Activated CD8-positive, alpha-beta T cell treated with anti-CD3 and anti-CD28 coated beads for 36 hours (primary cell): ENCODE results near the gene AMDHD2. TPM values are rescaled to one million over a fixed set of nuclear protein-coding genes. Genes with fewer than 3 reads are reported as not detected.

Experiments
- ATAC-seq: fragments of 200-7000 bp; cut with Tn5 transposase; one replicate; pipeline ENCODE4 v1.10.0; 2021; ENCODE audit warnings: mild to moderate bottlenecking, moderate library complexity
- CTCF ChIA-PET: fragments of 350-600 bp; sonication (Branson Sonifier 250); formaldehyde crosslinking; loops from one replicate; lab custom pipeline; 2021; ENCODE audit warnings: antibody characterized with exemption; lab: Charles Lee
- POLR2A ChIA-PET: fragments of 350-600 bp; sonication (Branson Sonifier 250); formaldehyde crosslinking; loops from one replicate; lab custom pipeline; 2021; ENCODE audit warnings: antibody characterized with exemption; lab: Charles Lee
- DNase-seq: peaks from one replicate; pipeline ENCODE4 v3.0.0-alpha.2; 2020
- H3K27ac Mint-ChIP-seq: one replicate; pipeline ENCODE4 v1.8.0; 2021; ENCODE audit warnings: mild to moderate bottlenecking, mixed read lengths
- H3K27me3 Mint-ChIP-seq: one replicate; pipeline ENCODE4 v1.8.0; 2021; ENCODE audit warnings: mixed read lengths
- H3K36me3 Mint-ChIP-seq: one replicate; pipeline ENCODE4 v1.8.0; 2021; ENCODE audit warnings: low read depth, mixed read lengths
- H3K4me1 Mint-ChIP-seq: one replicate; pipeline ENCODE4 v1.8.0; 2021; ENCODE audit warnings: low read depth, mixed read lengths
- H3K4me3 Mint-ChIP-seq: one replicate; pipeline ENCODE4 v1.8.0; 2021; ENCODE audit warnings: mild to moderate bottlenecking, moderate library complexity, mixed read lengths
- H3K9me3 Mint-ChIP-seq: one replicate; pipeline ENCODE4 v1.8.0; 2021; ENCODE audit warnings: mixed read lengths
- intact Hi-C: fragments of 100-400 bp; cut with micrococcal nuclease; formaldehyde crosslinking; loops from one replicate; pipeline ENCODE4 v1.10.0; 2022
- total RNA-seq, 2 experiments: library from RNA; stranded (reverse); gene quantifications; one replicate each; pipeline ENCODE4 v1.2.3, GENCODE V29; 2021
- TF ChIP-seq, protein P1 (sequence below): fragments of 200-600 bp; IDR thresholded peaks from one replicate; pipeline ENCODE4 v1.8.0; 2022; ENCODE audit warnings: antibody characterized with exemption, mild to moderate bottlenecking

AMDHD2 gene
- total RNA-seq, 2 experiments from 2014 or later = 28.2 to 29.0 TPM

GRCh38 chr16:2507665-2508064 is 12.5 kb upstream of the AMDHD2 start:
- peaks cover 3% of the 10 kb centered on the region for H3K4me1 Mint-ChIP-seq
- H3K27ac Mint-ChIP-seq = no peak overlapping the region
- H3K27me3 Mint-ChIP-seq = no peaks in the 10 kb centered on the region
- H3K9me3 Mint-ChIP-seq = no peaks in the 10 kb centered on the region
- POLR2A ChIA-PET = no interaction called here
- DNase-seq (no peak), ATAC-seq (no peak)
- H3K4me3 Mint-ChIP-seq = no peak overlapping the region
- no peaks in the 10 kb centered on the region for H3K36me3 Mint-ChIP-seq
- intact Hi-C loops = loop anchor here (10.0 kb wide), 1 partner anchor 73 kb away; no protein-coding TSS in a partner anchor
- TF ChIP-seq, protein P1, sequence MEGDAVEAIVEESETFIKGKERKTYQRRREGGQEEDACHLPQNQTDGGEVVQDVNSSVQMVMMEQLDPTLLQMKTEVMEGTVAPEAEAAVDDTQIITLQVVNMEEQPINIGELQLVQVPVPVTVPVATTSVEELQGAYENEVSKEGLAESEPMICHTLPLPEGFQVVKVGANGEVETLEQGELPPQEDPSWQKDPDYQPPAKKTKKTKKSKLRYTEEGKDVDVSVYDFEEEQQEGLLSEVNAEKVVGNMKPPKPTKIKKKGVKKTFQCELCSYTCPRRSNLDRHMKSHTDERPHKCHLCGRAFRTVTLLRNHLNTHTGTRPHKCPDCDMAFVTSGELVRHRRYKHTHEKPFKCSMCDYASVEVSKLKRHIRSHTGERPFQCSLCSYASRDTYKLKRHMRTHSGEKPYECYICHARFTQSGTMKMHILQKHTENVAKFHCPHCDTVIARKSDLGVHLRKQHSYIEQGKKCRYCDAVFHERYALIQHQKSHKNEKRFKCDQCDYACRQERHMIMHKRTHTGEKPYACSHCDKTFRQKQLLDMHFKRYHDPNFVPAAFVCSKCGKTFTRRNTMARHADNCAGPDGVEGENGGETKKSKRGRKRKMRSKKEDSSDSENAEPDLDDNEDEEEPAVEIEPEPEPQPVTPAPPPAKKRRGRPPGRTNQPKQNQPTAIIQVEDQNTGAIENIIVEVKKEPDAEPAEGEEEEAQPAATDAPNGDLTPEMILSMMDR = no peak
- CTCF ChIA-PET = no interaction called here

- intact Hi-C loops = loop anchor here (10.0 kb wide), 1 partner anchor 74 kb away; no protein-coding TSS in a partner anchor
- DNase-seq (no peak), ATAC-seq (no peak)
- Mint-ChIP-seq H3K9me3 (no peaks in the 10 kb centered on the region), H3K27ac (no peak overlapping the region), H3K4me3 (no peak overlapping the region), H3K36me3 (peaks cover 1% of the 10 kb centered on the region), H3K4me1 (peaks cover 10% of the 10 kb centered on the region), H3K27me3 (no peaks in the 10 kb centered on the region)
- POLR2A ChIA-PET = interaction anchor here (0.6 kb wide), 1 partner anchor 408 kb away, joined by 3 read pairs; no protein-coding TSS in a partner anchor
- TF ChIP-seq, protein P1 = no peak
- CTCF ChIA-PET = no interaction called here
Measured at GRCh38 chr16:2508722-2509400, 11.3 kb upstream of the AMDHD2 start.

DNA sequence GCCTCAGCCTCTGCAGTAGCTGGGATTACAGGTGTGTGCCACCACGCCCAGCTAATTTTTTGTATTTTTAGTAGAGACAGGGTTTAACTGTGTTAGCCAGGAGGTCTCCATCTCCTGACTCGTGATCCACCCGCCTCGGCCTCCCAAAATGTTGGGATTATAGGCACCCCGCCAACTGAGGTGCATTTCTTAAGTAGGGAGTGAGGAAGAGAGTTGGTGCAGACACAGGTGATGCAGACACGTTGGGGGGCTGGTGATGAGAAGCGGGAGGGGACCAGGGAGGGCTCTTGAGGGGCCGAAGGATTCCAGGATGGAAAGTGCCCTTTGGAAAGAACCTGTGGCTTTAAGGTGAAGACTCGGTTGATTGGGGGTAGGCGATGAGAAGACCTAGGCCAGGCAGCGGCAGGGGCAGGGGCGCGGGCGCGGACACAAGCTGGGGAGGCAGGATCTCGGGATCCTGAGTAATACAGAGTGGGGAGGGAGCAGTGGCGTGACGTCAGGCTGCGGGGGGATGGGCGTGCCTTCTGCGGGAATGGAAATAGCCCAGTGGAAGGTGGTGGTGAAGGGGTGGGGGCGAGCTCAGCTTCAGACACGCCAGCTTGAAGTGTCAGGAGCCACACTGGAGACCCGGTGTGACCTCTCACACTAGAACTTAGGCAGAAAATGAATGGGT is 8.9 kb upstream of the AMDHD2 start:
- intact Hi-C loops = no loop called here
- H3K27ac Mint-ChIP-seq = no peak overlapping the region
- peaks cover 11% of the 10 kb centered on the region for H3K36me3 Mint-ChIP-seq
- no peaks in the 10 kb centered on the region for H3K27me3 Mint-ChIP-seq
- H3K4me3 Mint-ChIP-seq = no peak overlapping the region
- peaks cover 26% of the 10 kb centered on the region for H3K4me1 Mint-ChIP-seq
- H3K9me3 Mint-ChIP-seq = no peaks in the 10 kb centered on the region
- no peak for ATAC-seq
- DNase-seq = no peak
- TF ChIP-seq, protein P1 = no peak
- CTCF ChIA-PET = no interaction called here
- POLR2A ChIA-PET = no interaction called here

DNA sequence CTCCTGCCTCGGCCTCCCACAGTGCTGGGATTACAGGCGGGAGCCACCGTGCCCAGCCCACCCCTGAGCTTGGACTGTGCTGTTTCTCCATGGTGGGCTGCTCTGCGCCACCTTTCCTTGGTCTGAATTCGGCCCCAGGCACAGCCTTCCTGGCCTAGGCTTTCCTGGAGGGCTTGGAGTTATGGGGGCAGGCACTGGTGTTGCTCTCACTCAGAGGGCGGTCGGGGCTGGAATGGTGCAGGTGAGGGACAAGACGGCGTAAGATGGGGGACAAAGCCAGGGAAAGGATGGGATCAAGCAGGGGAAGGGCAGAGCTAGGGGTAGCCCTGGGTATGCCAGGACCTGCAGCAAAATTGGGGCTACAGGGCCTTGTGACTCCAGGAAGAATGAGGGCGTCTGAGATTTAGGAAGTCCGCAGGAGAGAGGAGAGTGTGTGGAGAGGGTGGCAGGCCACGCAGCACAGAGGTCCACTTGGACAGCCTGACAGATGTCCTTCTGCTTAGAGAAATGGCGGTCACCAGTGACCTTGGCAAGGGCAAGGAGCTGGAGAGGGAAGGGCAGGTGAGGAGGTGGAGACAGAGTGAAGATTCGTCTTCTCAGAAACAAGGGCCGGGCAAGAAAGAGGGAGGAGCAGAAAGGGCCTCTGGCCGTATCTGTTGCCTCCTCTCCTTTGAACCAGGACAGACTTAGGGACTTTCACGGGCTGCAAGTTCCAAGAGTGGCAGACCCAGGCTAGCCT is 8.0 kb upstream of the AMDHD2 start:
- Mint-ChIP-seq H3K27ac (no peak overlapping the region), H3K4me3 (no peak overlapping the region), H3K9me3 (no peaks in the 10 kb centered on the region), H3K27me3 (no peaks in the 10 kb centered on the region), H3K36me3 (peaks cover 11% of the 10 kb centered on the region), H3K4me1 (peaks cover 35% of the 10 kb centered on the region)
- POLR2A ChIA-PET = interaction anchor here (1.6 kb wide), 1 partner anchor 31 kb away, joined by 5 read pairs; no protein-coding TSS in a partner anchor
- TF ChIP-seq, protein P1 = no peak
- DNase-seq (no peak), ATAC-seq (no peak)
- intact Hi-C loops = no loop called here
- CTCF ChIA-PET = no interaction called here
